HG02870 (cell line): ENCODE results near the gene SCLT1.
A peak's percentile ranks its signal among the peaks of the same experiment; 100 is the strongest.
"Not testable (repeated sequence)": the region's sequence is repeated elsewhere in the genome, so short reads cannot be mapped to it uniquely, and the experiment has no call there.

Experiments used
- ATAC-seq: cut with Tn5 transposase; IDR thresholded peaks from one replicate; pipeline ENCODE4 v1.9.1; 2021; ENCODE audit warnings: mild to moderate bottlenecking, moderate library complexity; ENCODE audit not compliant: unreplicated experiment

Gene SCLT1

DNA sequence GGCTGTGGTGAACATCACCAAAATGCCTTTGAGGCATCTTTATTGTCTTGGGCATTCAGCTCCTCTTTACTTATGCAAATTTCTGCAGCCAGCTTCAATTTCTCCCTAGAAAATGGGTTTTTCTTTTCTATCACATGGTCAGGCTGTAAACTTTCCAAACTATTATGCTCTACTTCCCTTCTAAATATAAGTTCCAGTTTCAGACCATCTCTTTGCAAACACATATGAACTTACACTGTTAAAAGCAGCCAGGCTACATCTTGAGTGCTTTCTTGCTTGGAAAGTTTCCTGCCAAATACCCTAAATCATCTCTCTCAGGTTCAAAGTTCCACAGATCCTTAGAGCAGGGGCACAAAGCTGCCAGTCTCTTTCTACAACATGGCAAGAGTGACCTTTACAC, 13.2 kb downstream of the SCLT1 start:
- ATAC-seq: no peak

DNA sequence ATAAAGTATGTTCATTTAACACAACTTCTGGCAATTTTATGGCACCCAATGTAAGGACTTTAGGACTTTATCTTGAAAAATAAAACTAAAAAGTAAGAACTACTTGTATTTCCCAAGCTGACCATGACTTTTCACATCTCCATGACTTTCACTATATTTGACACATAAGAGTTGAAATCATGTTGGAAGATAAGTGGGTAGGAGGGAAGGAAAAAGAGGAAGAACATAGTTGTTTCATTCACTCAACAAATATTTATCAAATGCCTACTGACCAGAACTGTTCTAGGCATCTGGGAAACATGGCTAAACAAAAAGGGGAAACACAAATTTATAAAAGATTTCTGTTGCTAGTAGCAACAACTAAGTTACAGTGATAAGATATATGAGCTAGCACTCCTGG, 16.0 kb downstream of the SCLT1 start:
- no peak for ATAC-seq

DNA sequence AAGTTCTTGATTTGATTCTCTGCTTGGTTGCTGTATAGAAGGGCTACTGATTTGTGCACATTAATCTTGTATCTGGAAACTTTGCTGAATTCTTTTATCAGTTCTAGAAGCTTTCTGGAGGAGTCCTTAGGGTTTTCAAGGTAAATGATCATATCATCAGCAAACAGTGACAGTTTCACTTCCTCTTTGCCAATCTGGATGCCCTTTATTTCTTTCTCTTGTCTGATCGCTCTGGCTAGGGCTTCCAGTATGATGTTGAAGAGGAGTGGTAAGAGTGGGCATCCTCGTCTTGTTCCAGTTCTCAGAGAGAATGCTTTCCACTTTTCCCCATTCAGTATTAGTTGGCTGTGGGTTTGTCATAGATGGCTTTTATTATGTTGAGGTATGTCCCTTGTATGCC, 23.8 kb downstream of the SCLT1 start:
- not testable (repeated sequence) for ATAC-seq

DNA sequence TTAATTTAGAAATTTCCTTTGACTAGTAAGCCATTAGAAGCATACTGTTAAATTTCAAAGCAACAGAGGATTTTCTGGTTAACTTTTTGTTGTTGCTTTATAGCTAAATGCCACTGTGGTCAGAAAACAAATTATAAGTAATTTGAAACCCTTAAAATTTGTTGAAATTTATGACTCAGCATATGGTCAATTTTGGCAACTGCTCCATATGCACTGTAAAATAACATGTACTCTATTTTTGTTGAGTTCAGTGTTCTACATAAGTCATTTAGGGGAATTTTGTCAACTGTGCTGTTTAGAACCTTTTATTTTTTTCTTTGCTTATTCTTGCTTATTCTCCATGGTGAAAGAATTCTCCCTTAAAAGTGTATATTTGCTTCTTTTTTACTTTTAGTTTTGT, 28.6 kb downstream of the SCLT1 start:
- no peak for ATAC-seq

DNA sequence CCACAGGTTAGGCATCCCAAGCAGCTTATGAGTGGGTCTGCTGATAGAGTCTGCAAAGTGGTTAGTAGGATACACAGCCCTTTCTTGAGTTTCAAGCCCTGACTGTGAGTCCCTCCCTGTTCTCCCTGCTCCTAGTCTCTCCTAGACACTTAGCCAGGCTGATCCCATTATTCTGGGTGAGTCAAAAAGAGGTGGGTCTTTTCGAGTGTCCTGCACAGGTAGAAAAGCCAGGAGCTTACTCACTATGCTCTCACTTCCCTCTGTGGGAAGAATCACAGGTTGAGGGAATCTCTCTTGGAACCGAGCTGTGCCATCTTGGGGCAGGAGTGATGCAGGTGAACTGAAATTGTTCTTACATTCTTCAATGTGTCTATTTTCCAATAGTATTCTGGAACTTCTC, 29.7 kb downstream of the SCLT1 start:
- ATAC-seq: no peak

DNA sequence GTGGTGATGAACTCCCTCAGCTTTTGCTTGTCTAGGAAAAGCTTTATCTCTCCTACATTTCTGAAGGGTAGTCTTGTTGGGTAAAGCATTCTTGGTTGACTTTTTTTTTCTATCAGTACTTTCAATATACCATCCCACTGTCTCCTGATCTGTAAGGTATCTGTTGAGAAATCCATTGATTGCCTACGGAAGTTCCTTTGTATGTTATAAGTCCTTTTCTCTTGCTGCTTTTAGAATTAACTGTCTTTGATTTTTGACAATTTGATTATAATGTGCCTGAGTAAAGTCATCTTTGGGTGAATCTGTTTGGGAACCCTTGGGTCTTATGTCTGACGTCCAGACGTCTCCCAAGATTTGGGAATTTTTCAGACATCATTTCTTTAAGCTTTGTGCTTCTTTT, 30.8 kb downstream of the SCLT1 start:
- no peak for ATAC-seq

DNA sequence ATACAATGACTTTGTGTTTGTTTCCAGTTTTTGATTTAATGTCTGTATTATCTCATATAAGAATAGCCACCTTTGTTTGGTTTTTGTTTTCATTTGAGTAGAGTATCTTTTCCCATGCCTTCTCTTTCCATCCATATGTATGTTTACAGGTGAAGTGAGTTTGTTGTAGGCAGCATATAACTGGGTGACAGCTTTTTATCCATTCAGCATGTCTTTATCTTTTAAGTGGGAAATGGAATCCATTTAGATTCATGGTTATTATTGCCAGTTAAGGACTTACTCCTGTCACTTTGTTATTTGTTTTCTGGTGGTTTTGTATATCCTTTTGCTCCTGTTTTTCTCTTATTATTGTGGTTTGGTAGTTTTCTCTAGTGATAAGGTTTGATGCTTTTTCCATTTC, 34.3 kb downstream of the SCLT1 start:
- no peak for ATAC-seq

DNA sequence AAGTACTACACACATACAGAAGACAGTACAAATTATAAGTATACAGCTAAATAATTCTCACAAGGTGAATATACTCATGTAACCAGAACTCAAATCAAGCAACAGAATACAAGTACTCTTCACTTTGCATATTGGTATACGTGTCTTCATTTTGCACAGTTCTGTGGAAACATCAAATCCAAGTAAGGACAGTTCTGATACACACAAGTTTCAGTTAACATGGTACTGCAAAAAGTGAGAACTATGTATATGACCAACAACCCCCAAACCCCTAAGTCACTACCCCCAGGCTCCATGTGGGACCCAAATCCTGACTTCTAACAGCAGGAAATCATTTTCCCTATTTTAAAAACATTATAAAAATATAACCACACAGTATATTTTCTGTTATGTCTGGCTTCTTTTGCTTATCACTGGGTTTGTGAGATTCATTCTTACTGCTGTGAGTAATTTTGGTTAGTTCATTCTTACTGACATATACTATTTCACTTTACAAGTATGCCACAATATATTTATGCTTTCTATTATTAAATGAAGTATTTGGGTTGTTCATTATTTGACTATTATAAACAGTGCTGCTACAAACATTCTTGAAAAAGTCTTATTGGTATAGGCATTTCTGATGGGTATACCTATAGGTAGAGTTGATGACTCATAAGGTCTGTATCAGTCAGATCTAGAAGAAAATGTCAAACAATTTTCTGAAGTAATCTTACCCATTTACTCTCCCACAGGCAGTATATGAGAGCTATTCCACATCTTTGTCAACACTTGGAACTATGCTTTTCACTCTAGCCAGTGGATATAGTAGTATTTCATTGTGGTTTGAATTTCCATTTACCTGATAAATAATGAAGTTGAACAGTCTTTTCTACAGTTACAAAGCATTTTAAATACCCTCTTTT, 47.0 kb downstream of the SCLT1 start:
- peak; percentile 78 for ATAC-seq

DNA sequence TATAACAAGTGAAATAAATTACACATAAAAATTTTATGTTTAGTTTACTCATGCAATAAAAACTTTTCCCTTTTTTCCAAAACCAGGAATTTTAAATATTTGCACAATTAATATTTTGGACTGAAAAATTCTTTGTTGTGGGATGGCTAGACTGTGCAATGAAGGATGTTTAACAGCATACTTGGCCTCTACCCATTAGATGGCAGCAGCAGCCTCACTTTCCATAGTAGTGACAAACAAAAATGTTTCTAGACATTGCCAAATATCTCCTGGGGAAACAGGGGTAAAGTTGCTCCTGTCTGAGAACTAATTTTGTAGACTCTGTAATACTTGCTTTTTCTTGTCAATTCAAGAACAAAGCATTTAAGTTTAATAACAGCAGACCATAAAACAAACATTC, 49.8 kb downstream of the SCLT1 start:
- ATAC-seq: no peak

DNA sequence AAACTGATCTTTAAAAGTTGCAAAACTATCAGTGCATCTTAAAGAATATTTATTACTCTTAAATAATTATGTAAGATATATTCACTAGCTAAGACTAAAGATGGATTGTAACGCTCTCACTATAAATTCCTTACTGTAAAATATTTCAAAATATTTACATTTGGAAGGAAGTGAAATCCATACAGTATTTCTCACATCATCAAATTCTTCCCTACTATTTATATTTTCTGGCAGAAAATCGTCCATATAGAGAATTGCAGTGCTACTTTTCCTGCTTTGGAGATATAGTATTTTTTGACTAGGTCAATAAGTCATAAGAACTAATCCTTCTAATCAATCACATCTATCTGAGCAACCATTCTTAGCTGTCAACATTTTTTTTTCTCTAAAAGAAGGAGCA, 52.9 kb downstream of the SCLT1 start:
- ATAC-seq: no peak

DNA sequence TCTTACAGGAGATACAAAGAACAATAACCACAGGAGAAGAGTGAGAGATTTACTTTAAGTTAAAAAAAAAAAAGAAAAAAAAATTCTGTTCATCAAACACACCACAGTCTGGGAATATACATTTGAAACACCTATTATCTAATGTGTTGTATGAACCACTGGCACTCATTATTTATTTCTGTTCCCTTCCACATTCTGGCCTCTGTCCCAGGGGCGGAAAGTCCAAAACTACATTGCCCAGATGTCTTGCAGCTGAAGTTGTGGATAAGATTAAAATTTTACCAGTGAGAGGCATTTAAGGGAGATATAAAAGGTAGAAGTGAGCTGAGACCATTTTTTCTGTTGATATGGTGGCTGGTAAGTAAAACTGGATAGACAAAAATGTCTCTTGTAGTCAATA, 56.2 kb downstream of the SCLT1 start:
- no peak for ATAC-seq

DNA sequence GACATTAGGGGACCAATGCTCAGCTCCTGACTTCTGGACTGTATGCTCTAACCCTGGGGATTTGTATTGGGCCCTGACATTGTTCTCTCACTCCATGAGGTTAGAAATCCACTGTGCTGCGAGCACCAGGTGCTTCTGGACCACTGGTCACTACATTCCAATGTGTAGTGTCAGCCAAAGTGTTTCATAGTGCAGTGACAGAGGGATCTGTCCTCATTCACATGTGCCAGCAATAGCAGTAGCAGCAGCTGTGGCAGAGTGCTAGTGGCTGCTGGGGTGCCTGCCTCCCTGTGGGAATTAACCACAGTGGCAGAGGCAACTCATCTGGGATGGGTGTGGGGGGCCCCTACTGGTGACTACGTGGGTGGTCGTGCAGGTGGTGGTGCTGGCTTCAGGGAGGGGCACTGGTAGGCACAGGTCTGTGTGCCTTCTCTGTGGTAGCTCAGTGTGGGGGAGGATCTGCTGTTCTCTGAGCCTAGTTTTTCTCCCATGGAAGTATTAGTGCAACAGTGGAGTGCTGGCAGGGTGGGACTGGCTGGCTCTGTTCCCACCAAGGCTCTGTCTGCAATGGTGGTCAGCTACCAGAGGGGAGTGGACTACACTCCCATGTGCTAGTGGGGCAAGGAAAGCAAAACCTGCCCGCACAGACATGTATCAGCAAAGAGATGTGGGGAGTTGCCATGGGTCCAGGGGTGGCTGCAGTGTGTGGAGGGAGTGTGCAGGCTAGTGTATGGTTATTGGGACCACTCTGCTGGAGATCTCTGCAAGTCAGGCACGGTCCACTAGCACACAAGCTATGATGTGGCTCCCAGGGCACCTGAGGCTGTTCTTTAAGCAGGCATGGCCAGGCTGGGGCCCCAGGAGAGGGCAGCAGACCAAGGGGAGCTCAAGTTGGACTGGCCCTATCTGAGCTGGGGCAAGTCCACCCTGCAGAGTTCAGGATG, 78.5 kb downstream of the SCLT1 start:
- no peak for ATAC-seq

DNA sequence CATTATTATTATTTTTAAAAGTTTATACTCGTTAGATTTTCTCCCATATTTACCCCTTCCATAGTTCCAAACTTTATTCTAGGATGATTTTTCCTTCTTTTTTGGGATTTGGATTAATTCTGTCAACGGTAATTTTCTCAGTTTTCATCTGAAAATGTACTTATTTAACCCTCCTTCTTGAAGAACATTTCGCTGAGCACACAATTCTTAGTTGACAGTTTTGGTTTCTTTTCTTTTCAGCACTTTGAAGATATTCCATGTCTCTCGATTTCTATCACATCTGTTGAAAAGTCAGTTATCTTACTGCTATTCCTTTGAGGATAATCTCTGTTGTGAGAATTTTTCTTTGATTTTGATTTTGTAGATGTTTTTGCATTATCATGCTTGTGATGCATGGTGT, 85.2 kb downstream of the SCLT1 start:
- no peak for ATAC-seq

DNA sequence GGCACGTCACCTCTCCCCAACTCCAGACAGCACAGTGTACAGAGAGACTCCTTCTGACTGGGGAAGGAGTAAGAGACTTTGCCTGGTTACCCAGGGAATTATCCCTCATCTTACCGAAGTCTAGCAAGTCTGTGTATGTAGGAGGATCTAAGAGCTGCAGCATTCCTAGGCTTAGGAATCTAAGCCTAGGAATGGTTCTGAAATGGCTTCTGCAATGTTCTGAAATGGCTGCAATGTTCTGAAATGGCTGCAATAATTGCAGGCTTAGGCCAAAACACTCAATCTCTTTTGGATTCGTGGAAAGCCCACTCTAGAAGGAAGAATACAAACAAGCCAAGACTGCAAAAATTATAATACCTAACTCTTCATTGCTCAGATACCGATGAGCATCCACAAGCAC, 106.4 kb downstream of the SCLT1 start:
- no peak for ATAC-seq

DNA sequence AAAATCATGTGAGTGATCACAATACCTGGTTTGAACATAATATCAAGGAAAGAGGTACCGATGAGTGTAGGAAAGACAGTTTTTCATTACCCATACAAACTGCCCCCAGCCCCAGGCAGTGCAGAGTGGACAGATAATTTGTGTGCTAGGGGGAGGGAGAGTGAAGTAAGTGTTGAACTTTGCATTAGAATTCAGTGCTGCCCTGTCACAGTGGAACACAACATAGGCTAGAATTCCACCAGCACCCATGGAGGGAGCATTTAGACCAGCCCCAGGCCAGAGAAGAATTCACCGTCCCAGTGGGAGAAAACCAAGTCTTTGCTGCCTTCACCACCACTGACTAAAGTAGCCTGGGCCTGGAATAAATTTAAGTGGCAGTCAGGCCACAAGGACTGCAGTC, 107.3 kb downstream of the SCLT1 start:
- no peak for ATAC-seq

DNA sequence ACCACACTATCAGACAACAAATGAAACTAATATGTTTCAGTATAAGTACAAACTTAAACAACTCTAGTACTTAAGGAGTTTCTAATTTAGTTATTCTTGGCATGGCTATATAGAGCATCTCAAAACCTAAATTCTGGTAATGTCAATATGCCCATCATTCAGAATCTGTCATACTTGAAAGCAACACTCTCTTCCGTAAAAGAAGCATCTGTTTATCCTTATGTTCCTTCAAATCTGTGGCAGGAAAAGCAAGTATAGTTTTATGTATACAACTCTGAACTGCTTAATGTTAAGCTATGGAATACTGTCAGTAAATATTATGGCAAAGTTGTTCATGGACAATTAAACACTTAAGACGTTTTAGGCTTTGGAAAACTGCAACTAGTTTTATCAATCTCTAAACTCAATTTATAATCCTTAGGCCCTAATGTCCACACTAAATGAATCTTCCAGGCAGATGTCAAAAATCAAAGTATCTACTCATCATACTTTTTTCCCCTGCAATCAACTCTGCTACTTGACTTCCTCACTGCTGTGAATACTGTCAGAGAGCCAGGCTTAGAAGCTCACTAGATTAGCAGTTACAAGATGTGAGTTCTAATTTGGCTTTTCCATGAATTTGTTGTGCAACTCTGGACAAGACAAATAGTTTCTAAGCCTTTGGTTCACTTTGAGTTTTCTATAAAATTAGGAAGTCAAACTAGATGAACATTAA, 109.4 kb downstream of the SCLT1 start:
- no peak for ATAC-seq

DNA sequence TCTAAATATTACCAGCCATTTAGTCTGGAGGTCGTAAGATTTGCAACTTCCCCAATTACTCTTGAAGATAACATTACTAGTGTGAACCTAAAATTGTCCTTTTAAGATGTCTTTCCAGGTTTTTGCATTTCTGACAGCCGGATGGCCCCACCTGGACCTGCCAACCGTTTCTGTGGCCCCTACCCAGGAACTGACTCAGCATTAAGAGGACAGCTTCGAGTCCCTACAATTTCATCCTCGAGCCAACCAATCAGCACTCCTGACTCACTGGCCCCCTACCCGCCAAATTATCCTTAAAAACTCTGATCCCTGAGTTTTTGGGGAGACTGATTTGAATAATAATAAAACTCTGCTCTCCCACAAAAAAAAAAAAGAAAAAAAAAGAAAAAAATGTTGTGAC, 112.0 kb downstream of the SCLT1 start:
- no peak for ATAC-seq

DNA sequence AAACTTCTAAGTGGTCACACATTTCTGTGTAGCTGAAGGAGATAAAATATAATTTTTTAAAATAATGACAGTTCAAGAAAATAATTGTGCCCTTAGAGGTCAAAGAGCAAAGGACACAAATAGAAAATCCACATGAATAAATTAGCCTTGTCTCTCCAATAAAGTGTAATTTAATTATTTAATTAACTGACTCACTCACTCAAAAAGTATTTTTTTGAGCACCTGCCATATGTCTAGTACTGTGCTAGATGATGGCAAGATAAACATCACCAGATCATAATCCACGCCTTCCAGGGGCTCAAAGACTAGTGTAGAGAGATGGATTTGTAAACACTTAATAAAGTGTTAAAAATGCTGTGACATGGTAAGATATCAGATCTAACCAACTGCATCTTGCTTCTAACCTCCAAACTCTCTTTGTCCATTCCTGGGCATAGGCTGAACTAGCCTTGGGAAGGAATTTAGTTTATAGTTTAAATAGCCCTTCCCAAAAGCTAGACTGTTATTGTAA, 112.5 kb downstream of the SCLT1 start:
- no peak for ATAC-seq

DNA sequence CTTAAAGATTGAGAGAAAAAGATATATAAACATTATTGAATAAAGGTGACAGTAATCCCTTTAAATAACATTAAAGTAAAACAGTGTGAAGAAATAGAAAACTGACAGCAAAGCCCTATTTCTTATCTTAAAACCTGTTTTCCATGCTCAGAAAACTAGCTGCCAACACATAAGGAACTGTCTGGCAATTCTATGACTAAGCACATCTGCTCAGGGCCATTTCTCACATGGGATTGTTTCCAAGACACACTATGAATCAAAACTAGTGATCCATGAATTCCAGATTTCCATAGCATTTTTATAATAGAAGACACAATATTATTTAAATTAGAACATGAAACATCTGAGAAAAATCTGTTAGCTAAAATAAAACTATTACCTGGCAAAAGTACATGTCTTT, 113.4 kb downstream of the SCLT1 start:
- no peak for ATAC-seq

DNA sequence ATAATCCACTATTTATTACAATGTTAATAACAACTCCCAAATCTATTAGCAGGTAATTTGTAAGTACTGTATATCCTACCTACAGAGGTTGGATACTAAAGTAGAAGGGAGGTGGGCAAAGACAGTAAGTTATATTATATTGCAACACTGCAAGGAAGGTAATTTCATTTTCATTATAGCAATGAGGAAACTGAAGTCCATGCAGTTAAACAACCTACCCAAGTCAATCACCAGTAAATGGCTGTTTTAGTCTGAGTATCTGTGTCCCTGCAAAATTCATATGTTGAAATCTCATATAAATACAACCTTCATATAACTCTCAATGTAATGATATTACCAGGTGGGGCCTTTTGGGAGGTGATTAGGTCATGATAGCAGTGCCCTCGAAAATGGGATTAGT, 114.4 kb downstream of the SCLT1 start:
- ATAC-seq: no peak

DNA sequence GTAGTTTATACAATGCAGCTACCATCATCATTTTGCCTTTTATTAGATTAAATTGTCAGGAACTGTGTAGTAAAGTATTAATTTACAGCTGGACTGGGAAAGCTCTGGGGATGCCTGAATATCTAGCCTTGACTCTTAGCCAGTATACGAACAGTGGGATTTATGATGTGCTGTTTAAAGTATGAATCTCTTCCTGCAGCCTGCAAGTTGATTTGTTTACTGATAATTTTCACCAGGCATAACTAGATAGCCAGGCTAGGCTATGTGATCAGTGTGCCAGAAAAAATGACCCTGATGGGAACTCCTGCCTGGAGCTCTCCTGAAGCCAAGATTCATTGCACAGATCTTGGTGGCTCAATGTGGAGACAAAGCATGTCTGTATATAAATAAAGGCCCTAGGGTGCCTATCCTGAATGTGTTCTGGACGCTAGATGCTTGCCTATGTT, 119.2 kb downstream of the SCLT1 start:
- ATAC-seq: no peak
